SKM-1 treated with dmso at 0.1 percent for 144 hours (cell line): ENCODE results near the gene UNC5B.
"Not testable (repeated sequence)": the region's sequence is repeated elsewhere in the genome, so short reads cannot be mapped to it uniquely, and the experiment has no call there.

Experiments used
- DNase-seq: peaks from one replicate; lab custom pipeline; 2025; ENCODE audit not compliant: unreplicated experiment; lab: John Stamatoyannopoulos, UW

The UNC5B gene

DNA sequence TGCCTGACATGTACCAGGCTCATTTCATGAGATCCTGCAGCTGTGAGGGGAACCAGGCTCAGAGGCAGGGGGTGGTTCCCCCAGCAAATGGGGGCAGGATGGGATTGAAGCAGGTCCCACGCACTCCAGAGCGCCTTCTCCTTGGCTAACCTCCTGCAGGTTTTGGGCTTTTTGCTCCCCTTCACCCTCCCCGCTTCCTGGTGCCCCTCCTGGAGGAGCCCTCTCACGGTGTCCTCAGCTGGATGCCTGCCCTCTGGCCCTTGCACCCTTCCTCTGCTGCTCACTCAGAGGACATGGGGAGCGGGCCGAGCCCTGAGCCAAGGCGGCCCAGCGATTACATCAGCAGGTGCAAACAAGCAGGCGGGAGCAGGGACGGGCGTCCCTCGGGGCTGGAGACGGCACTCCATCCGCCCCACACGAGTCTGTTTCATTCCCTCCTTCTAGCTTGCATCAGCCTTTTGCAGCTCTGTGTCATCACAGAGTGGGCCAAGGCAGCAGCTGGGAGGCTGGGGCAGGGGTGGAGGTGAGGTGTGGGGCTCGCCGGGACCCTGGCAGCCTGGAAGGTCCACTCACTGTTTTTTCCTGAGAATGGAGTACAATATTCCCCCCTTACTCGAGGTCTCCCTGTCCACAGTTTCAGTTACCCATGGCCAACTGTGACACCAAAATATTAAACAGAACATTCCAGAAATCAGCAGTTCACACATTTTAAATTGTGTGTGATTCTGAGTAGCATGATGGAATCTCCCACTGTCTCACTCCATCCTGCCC is 54.0 kb downstream of the UNC5B start:
- DNase-seq = no peak

DNA sequence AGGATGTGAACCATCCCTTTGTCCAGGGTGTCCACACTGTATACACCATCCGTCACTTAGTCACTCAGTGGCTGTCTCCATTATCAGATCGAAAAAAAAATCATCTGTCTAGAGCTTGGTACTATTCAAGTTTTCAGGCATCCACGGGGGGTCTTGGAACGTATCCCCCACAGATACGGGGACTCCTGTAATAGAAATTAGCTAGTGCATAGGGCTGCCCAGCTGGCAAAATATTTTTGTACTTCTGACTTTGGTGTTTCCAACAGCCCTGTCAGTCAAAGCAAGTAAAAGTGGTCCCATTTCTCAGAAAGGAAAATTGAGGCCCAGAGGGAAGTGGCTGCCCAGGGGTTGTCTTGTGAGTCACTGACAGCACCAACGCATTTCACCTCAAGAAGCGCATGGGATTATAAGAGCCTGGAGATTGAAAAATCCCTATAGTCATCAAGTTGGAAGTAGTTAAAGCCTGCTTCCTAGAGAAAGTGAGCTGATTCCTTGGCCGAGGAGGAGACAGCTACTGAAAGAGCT is 54.6 kb downstream of the UNC5B start:
- no peak for DNase-seq

DNA sequence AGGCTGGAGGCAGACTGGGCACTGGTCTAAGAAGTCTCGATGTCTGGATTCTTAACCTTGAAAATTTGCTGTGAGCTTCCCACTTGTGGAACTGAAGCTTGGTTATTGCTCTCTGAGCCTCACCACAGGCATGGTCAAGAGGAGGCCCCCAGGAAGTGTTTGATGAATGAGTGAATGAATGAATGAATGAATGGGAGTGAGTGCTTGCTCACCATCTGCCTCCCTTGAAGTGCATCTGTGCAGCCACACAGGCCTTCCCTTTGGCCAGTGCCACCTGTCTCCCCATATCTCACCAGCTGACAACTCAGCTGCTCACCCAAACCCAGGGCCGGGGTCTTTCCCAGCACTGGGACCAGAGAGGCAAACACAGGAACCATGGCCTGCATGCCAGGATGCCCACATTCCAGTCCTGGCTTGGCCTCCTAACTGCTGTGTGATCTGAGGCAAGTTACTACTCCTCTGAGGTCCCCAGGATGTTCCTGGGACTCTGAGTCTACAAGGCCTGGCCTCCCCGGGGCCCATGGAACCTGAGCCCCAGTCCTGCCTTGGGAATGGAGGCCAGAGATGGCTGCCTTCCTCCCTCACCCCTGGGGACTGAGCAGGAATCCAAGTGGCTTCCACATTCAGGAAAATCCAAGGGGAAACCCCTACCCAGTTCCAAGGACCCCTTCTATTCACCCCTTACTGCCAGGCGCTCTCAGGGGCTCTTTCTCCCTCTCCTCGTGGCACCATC is 55.3 kb downstream of the UNC5B start:
- no peak for DNase-seq

DNA sequence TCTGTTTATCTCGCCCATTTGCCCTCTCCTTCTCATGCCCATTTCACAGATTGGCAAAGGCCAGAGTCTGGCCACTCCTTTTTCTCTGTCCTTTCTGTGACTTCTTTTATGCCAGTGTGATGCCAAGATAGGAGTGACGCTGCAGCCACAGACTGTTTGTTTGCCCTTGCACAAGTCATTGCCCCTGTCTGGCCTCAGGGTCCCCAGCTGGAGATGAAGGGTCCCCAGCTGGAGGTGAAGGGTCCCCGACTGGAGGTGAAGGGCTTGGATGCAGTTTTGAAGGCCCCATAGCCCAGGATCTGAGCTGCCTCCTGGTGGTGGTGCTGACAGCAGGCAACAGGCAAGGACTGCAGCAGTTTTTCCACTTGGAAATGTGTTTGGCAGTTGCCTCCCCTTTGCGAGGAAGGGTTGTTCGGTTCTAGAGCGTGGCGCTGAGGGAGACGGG is 55.9 kb downstream of the UNC5B start:
- no peak for DNase-seq

DNA sequence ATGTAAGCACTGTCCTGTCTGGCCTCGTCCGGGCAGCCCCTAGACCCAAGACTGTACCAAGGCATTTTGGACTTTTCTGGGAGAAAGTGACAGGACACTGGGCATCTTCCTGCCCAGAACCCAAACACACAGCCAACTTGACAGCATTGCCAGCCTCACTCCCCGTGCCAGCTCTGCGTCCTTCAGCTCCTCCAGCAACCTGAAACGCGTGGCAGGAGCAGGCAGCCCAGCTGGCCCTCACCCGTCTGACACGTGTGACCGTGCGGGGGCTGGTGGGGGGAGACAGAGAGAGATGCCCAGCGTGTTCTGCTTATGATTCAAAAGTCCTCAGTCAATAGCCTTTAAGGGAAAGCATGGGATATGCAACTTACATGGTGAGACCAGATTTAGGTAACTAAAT is 56.4 kb downstream of the UNC5B start:
- no peak for DNase-seq

- no peak for DNase-seq
Measured at GRCh38 chr10:71269301-71270288, 57.2 kb downstream of the UNC5B start.

- peak; percentile 62 for DNase-seq
Measured at GRCh38 chr10:71270301-71271220, 58.2 kb downstream of the UNC5B start.

DNA sequence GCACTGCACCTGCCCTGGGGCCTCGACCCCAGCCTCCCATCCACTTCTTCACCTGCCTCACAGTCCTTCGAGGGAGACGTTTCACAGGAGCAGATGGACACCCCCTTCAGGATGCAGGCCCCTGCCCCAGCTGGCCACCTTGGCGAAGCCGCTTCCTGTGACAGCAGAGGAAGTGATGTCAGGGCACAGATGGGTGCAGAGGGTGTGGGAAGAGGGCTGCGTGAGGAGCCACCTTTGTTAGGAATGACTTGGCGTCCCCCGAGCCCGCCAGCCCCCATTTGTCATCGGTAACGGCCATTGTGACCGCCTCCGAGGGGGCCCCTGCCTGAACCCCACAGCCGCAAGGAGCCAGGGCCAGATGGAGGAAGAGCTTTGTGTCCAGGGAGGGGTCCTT is 59.3 kb downstream of the UNC5B start:
- no peak for DNase-seq

GRCh38 chr10:71272056-71272771 is 59.8 kb downstream of the UNC5B start:
- no peak for DNase-seq

DNA sequence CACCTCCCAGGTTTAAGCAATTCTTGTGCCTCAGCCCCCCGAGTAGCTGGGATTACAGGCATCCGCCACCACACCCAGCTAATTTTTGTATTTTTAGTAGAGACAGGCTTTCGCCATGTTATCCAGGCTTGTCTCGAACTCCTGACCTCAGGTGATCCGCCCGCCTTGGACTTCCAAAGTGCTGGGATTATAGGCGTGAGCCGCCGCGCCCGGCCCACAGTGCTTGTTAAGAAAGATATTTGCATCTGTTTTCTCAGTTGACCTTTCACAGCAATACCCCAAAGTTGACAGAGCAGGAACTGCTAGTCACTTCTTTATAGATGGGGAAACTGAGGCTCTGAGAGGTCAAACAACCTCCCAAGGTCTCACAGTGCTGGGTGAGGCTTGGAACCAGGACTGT is 60.6 kb downstream of the UNC5B start:
- not testable (repeated sequence) for DNase-seq

GRCh38 chr10:71273506-71273905 is 61.1 kb downstream of the UNC5B start:
- no peak for DNase-seq

- DNase-seq = peak; percentile 34
Measured at GRCh38 chr10:71274901-71275796, 62.8 kb downstream of the UNC5B start.

DNA sequence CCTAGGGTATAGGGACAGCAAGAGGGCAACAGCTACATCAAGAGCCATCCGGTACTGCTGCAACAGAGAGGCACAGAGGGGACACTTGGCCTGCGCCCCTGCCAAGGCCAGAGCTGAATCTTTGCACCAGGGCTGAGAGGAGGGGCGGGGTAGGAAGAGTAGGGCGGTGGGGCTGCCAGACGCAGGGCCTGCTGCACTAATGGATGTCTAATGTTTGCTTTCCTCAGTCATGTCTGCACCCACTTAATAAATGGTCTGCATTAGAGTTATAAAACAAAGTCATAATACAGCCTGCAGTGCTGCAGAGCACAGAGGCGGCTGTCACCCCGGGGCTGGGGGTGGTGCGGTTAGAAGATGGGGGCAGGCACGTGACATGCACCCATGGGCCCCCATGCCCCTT is 64.5 kb downstream of the UNC5B start:
- no peak for DNase-seq

DNA sequence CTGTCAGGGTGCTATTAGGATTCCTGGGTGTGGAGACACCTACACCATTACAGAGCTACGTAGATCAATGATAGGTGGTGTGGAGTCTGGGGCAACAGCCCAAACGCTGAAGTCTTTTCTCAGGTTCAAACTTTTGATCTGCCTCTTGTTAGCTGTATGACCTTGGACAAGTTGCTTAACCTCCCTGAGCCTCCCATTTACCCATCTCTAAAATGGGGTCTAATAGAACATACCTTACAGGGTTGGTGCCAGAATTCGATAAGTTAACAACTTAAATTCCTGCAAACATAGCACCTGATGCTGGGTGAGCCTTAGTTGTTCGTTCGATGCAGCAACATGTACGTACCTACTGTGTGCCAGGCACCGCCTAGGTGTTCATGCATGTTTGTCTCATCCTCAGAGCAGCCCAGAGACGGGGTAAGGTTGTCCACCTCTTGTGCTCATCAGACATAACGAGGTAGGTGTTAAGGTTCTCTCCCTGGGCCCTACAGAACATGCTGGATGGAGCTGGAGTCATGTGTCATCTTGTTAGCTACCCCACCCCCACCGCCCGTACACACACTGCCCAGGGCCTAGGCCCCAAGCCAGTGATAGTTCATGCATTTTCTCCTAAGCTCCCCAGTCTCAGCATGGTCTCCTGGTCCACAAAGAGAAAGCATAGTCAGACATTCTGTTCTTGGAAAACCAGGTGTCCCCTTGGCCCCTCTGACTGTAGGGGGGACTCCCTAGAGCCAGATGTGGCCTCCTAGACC is 65.7 kb downstream of the UNC5B start:
- DNase-seq = no peak

DNA sequence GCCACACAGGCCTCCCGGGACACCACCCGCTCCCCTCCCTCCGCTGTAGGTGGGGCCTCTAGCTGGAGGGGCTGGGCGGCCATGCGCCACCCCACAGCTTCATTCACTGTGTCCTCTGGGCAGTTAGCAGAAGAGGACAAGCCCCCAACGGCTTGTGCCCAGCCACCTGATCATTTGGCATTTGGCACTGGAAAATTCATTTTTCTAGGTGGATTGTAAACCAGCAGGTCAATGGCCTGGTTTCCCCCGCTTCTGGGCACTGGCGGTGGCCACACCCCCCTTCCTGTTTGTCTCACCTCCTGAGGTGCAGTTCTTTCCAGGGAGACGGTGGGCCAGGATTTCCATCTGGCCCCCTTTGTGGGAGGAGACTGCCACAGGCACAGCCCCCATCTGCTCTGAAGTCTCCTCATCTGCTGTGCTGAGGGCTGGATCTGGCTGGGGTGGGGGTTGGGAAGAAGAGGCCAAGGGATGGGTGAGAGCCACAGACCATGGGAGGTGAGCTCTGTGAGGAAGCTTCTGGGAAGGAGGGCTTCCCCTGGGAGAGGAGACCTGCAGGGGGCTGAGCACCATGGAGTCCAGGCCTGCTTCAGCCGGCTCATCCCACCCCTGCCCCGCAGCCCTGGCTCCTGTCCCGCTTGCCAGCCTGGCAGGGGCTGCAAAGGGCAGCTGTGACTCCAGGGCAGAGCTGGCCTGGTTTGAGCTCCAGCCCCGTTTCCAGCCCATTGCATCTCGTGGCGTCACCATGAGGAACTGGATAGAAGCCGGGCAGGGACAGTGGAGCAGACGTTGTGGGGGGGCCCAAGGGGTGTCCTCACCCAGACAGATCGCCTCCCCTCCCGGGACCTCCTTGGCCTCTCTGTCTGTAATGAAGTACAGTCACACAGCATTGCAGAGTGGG is 66.6 kb downstream of the UNC5B start:
- no peak for DNase-seq

- no peak for DNase-seq
Measured at GRCh38 chr10:71279590-71280170, 67.3 kb downstream of the UNC5B start.
